GM18502 (cell line): ENCODE data around the gene FMO1.
"Not testable (repeated sequence)": the region's sequence is repeated elsewhere in the genome, so short reads cannot be mapped to it uniquely, and the experiment has no call there.

Experiments
- ATAC-seq: cut with Tn5 transposase; IDR thresholded peaks from one replicate; pipeline ENCODE4 v1.9.1; 2021; ENCODE audit warnings: mild to moderate bottlenecking; ENCODE audit not compliant: unreplicated experiment, poor library complexity

Gene FMO1, protein sequence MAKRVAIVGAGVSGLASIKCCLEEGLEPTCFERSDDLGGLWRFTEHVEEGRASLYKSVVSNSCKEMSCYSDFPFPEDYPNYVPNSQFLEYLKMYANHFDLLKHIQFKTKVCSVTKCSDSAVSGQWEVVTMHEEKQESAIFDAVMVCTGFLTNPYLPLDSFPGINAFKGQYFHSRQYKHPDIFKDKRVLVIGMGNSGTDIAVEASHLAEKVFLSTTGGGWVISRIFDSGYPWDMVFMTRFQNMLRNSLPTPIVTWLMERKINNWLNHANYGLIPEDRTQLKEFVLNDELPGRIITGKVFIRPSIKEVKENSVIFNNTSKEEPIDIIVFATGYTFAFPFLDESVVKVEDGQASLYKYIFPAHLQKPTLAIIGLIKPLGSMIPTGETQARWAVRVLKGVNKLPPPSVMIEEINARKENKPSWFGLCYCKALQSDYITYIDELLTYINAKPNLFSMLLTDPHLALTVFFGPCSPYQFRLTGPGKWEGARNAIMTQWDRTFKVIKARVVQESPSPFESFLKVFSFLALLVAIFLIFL

DNA sequence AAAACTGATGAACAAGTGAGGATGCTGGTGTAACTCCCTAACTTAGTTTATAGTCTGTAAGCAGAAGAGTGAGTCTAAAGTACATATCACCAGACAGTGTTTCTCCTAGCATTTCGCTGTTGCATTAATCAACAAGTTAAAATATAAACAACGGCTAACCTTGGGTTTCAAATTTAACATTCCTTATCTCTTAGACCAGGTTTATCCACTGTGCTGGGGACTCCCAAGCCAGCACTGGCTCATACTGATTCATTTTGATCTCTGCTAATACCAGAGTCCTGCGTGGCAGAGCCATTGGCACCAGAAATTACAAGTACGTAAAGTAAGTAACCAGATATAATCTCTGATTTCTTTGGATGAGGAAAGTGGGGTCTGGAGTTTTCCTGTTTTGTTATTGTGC, at the start of gene FMO1:
TSS of gene FMO1 (plus strand) at position 193 of the 400 bp plus-strand sequence. CDS start 9,594 bp downstream, outside the sequence.
- no peak for ATAC-seq

DNA sequence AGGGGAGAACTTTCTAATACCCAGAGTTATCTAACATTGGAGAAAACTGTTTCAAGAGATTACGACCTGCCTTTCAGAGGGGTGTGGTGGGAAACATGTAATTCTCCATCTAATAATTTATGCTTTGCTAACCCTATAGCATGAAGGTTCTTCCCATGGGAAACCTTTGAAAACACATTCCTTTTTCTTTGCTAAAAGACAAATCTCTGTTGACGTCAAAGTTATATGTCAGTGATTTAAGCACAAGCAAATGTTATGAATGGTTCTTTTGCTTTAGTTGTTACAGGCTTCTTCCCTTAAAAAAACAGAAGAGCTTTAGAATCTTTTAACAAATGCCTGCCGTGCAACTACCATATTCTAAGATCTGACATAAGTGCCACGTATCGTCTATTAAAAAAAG, 44.0 kb upstream of the FMO1 start:
- no peak for ATAC-seq

DNA sequence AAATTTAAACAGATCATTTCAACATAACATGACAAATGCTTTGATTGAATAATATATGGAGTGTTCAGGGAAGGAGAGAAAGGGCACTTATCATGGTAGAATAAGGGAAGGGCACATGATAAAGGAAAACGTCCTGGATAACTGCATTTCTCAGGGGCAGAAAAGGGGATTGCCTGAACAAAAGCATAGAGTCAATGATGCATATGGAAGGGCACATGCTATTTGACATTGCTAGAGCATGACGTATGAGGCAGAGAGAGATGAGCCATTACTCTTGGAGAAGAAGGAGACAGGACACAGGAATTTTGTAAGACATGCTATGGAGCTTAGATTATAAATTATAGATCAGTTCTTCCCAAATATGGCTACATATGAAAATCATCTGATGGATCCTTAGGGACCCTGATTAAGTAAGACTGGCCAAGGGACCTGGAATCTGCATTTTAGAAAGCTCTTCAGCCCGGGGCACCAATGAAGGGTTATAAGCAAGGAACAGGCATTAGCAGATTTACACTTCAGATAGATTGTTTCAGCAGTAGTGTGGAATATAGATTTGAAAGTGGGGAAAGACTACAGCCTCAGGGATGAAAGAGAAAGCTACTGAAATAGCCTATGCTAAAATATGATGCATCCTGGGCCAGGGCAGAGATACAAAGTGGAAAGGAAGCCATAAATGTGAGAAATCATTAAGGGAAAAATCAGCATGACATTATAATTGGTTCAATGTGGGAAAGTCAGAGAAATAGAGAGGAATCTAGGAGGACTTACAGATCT, 41.9 kb upstream of the FMO1 start:
- no peak for ATAC-seq

DNA sequence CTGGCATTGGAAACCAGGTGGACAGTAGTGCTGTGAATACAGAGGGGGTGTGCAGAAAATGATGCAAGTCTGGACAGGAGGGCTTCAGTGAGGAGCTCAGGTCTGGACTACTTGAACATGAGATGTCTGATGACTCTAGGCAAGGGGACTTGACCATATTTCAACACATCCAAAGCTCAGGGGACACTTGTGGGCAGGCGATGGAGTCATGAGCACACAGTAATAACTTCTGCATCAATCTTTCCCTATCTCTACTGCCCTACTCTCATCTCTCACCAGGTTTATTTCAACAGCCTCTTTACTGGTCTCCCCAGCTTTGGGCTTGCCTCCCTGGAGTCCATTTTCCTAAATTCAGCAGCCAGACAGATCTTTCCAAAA, 41.3 kb upstream of the FMO1 start:
- no peak for ATAC-seq

DNA sequence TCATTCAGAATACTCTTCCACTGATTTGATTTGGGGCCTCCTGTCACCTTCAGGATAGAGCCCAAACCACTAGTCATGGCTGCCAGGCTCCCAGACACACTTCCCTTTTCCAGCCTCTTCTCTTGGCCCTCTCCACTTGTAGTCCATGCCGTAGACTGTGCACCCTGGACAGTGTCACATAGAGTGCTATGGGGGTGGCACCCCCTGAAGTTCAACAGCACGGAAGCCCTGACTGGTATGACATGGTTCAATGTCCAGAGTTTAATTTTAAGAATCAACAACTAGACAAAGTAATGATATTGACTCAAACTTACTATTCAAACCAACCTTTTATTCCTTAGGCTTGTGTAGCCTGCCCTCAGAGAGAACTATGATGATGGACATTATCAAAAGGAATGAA, 40.9 kb upstream of the FMO1 start:
- no peak for ATAC-seq

DNA sequence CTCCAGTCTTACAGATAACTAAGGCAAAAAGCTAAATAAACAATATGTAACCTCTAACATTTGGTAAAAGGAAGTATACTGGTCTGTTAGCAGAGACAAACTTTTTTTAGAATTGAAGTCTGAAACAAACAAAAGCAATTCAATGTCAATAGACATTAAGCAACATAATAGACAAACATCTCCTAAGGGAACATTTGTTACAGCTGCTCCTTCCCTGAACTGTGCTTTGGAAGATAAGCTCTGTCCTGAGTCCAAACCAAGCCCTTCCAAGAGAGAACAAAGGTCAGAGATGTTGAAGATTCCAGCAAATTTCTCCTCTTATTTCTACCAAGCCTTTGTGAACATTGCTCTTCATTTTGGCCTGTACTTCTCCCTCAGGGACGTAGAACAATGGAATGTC, 37.9 kb upstream of the FMO1 start:
- no peak for ATAC-seq

DNA sequence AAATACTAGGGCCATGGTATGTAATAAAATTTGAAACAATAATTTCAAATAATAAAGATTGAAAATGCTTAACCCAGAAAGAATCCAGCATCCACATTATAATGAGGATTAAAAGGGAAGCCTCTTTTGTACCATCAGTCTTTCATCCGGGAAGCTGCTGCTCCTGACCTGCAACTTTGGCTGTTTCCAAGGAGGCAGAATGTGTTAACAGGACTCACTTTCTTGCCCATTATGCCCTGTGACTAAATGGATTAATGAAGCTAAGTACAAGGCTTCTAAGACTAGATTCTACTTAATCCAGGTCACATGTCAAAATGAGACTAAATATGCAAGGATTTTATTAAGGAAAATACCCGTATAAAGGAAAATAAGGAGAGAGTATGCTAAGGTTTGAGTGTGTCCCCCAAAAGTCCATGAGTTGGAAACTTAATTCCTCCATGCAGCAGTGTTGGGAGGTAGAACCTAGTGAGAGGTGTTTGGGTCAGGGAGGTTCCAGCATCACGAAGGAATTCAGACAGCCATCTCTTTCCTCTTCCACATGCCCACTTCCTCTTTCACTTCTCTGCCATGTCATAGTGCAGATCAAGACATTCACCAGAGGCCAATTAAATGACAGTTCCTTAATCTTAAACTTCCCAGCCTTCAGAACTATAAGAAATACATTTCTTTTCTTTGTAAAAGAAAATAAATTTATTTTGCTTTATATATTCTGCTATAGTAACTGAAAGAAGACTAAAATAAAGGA, 35.5 kb upstream of the FMO1 start:
- ATAC-seq = no peak

DNA sequence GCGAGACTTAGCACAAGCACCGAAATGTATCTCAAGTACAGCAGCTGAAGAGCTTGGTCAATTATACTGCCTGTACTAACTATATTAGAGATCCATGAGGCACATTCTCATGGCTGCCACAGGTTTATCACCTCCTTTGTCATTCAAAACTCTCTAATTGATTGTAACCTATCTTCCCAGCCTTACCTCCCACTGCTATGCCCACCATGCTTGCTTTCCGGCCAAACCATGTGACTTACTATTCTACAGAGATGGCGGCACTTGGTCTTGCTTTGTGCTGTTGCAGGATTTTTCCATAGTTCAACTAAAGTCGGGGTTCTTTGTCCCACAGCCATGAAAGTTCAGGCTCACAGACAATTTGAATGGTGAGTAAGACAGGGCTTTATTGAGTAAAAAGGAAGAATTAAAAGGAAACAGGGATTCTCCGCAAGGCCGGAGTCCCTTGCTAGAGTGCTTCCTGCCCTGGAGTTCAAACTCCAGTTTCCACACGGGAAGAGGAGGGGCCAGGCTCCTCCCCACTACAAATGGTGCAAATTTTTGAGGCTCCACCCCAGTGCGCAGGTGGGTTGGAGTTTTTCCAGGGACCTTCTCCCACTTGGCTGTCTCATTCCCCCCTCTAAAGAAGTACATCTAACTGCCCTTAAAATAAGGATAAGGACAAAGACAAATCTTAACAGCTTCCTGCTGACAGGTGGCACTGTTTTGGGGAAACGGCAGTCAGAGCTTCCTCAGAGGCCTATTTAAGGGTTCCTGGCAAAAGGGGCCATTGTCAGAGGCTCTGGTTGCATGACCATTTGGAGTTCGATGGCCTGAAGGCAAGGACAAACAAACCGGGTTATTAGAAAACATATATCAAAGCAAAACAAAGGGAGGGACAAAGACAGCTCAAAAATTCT, 34.5 kb upstream of the FMO1 start:
- no peak for ATAC-seq

DNA sequence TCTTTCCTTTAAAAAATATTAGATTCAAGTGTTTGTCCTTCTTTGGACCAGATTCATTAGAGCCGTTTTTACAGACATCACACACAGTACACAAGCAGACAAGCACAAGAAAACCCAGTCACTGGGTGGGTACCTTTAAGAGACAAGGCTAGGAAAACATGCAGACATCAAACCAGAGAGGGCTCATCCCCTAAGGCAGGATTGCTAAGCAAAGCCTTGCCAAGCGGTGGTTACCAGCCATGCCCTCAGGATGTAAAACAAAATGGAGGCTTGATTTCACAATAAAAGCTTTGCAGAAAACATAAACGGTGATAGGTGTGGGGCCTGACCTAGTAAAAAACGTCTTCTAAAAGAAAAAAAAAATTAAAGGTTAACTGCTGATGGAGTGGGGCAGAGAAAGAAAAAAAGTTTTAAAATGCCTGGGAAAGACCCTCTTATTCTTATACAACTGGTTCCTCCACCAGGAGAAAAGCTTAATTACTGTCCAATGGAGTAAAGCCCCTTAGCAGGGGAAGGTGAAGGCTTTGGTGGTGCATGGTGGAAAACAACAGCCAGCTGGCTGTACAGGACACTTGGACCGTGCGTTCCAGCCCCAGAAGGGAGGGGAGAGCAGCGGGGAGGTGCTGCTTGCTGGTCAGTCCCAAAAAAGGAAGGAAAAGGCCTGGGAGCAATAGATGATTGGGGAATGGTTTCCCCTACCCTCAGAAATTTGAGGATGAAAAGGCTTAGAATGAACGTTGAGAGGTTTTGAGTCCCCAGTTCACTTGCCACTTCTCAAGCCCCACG, 30.4 kb upstream of the FMO1 start:
- ATAC-seq = no peak

DNA sequence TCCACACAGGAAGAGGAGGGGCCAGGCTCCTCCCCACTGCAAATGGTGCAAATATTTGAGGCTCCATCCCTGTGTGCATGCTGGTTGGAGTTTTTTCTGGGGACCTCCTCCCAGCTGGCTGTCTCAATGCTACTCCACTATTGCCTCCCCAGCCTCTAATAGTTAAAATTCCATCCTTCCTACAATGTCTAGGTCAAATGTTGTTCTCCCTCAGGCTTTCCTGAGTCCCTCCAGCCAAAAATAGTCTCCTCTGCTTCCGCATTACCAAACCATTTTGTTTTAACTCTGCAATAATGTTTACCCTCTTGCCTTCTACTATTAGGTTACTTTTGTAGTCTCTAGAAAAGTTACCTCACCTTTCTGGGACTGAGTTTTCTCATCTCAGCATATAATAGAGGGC, 29.6 kb upstream of the FMO1 start:
- ATAC-seq = no peak

DNA sequence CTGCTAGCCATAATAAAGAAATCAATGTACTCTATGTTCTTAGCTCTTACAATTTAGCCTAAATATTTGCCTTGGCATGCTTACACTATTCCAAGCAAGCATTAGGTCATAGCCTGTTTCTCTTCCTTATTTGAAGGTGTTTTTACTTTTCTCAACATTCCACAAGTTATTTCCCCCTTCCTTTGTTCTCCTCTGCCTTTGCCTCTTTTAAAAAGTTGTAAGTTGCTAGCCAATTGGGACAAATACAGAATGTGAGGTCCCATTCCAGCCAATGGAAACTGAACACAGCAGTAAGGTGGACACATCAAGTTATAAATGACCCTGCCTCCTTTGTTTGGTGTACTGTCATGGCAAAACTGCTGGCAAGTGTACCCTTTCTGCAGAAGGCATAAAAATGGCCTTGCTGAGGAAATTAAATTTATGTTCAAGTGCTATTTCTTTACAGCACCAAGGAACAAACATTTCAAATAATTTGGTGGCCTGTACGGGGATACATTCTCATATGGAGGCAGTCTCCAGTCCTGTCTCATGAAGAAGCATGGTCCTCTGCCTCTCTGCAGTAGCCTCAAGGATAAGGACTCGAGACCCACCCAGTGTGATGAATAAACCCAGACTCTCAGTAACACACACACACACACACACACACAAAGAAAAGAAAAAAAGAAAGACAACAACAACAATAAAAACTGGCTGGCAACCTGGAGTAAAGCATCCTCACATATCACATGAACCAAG, 28.8 kb upstream of the FMO1 start:
- no peak for ATAC-seq

DNA sequence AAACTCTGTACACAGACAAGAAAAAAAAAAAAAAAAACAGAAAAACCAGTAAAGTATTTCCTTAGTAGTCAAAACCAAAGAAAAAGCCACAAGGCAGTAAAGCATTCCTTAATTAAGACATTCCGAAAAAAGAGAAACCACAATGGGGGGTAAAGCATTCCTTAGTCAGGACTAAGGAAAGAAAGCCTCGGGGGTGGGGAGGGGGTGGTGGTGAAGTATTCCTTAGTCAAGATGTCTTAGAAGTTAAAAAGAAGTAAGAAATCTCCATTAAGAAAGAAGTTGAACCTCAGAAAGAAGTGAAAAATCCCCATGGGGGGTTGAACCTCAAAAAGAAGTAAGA, 28.2 kb upstream of the FMO1 start:
- no peak for ATAC-seq

DNA sequence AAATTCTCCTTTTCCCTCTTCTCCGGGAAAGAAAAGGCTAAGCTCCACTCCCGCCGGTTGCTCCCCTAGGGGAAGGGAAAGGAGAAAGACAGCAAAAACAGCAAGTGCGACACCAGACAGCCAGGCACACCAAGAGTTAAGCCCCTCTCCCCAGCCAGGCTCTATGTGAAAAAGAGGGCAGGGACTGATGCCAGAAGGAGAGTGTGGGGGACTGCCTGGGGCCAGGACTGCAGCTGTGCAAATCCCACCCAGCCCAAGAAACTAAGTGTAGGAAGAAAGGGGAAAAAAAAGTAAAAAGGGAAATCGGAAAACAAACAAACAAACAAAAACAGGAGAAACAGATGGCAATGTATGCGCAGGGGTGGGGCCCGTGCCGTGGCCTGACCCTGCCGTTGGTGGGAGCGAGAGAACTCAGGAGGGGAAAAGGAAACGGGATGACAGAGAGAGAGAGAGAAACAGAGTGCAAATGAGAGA, 27.7 kb upstream of the FMO1 start:
- ATAC-seq = no peak

DNA sequence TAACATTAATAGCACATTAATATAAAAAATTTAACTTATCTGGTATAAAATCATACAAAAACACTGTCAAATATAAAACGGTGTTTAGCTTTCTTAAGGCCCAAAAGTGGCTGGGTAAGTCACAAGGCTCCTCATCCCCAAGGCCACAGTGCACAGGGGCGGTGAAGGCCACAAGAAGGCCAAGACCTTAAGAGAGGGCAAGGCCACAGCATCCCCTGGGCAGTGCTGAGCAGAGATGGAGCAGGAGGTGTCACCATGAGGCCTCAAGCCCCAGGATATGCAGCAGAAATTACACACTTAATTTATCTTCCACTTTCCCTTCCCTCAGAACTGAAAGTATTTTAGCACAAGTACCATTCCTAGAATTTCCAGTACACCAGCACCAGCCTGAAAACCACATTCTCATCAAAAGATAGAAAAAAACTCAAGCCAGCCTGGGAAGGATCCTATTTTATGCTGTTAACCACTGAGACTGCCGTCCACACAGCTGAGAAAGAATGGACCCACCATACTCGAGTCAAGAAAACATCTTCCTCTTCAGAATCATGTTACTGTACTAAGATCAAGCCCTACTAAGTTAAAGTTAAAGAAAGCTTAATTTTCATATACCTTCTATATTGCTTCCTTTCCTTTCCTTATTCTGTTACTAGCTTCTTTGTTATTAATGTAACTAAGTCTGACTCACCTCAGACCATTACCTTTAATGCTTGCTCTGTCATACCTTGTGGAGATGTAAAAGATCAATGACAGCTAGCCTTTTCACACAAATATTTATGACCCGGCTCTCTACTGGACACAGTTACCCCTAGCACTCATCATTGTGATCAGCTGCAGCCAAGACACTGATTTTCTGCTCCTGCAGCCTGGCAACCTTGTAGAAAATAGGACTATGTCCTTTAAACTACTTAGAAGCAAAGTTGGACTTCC, 26.4 kb upstream of the FMO1 start:
- ATAC-seq = no peak

DNA sequence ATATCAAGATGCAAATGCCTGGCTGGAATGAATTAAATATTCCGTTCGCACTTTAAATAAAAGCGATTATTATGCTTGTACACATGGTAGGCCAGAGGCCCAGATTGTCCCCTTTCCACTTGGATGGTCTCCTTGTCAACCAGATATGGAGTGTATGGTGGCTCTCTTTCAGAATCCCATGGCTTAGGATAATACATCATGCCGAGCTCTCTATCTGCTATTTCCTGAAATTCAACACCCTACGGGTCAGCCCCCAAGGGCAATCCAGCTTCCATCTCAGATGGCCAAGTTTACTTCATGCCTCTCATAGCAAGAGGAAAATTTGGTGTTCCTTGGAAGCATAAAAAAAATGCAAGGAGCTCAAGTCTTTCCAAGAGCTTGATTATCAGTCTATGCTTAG, 25.4 kb upstream of the FMO1 start:
- ATAC-seq = no peak

DNA sequence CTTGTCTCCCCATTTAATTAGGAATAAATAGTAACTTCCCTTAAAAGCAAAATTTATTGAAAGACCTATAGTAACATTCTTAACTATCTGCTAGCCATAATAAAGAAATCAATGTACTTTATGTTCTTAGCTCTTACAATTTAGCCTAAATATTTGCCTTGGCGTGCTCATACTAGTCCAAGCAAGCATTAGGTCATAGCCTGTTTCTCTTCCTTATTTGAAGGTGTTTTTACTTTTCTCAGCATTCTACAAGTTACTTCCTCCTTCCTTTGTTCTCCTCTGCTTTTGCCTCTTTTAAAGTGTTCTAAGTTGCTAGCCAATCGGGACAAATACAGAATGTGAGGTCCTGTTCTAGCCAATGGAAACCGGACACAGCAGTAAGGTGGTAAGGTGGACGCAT, 24.0 kb upstream of the FMO1 start:
- ATAC-seq = not testable (repeated sequence)

DNA sequence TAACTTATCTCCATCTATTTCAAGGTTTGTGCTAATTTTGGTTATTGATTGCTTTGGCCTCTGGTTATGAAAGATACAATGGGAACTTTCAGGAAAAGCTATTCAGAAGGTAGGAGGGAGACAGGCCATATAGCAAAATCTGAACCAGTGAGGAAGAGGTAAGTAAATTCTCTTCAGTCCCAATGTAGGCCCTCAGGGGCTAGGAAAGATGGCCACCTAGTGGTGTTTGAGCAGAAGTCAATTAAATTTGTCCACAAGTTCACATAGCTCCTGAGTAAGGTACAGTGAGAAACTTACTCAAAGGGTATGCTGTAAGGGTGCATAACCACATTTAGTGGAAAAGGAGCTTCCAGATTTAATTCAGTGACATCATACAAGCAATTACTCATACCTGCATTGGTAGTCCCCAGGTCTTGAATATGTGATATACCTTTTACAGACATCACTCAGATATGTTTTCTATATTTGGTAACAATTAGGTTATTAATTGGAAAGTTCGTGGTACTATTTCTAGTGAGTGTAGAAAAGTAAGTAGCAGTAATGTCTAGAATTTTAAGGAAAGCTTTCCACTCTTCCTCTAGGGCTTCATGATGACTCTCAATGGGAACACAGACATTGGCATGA, 21.4 kb upstream of the FMO1 start:
- peak; percentile 88 for ATAC-seq
